GM19468 (cell line): ENCODE measurements around the gene FUT3.

Source experiments
- ATAC-seq: cut with Tn5 transposase; IDR thresholded peaks from one replicate; pipeline ENCODE4 v1.9.1; 2021; ENCODE audit warnings: mild to moderate bottlenecking, moderate library complexity, moderate number of reproducible peaks; ENCODE audit not compliant: unreplicated experiment; ENCODE audit errors: extremely low read depth

The FUT3 gene

DNA sequence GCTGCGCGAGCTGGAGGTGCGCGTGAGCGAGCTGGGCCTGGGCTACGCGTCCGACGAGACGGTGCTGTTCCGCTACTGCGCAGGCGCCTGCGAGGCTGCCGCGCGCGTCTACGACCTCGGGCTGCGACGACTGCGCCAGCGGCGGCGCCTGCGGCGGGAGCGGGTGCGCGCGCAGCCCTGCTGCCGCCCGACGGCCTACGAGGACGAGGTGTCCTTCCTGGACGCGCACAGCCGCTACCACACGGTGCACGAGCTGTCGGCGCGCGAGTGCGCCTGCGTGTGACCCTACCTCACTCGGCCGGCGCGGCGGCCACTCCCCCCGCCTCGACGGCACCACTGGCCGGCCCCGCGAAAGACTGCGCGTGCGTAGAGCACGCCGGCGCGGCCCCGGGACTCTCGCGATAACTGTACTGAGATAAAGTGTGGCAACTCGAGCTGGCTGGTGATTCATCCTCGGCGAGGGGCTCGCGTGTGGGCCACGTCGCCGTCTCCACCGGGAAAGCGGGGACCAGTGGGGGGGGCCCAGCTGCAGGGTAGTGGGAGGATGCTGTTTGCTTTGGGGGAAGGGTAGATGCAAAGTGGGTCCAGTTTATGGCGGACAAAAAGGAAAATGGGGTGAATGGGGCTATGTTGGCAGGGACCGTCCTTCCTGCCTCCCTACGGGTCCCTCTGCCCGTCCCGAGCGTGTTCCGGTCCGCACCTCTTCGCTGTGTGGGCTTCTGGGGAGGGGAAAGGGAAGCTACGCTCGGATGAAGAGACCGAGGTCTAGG lies 23.2 kb downstream of the FUT3 start:
- ATAC-seq = peak; percentile 57

- ATAC-seq = no peak
These were observed 23.8 kb downstream of the FUT3 start for GRCh38 chr19:5827342-5827890.

DNA sequence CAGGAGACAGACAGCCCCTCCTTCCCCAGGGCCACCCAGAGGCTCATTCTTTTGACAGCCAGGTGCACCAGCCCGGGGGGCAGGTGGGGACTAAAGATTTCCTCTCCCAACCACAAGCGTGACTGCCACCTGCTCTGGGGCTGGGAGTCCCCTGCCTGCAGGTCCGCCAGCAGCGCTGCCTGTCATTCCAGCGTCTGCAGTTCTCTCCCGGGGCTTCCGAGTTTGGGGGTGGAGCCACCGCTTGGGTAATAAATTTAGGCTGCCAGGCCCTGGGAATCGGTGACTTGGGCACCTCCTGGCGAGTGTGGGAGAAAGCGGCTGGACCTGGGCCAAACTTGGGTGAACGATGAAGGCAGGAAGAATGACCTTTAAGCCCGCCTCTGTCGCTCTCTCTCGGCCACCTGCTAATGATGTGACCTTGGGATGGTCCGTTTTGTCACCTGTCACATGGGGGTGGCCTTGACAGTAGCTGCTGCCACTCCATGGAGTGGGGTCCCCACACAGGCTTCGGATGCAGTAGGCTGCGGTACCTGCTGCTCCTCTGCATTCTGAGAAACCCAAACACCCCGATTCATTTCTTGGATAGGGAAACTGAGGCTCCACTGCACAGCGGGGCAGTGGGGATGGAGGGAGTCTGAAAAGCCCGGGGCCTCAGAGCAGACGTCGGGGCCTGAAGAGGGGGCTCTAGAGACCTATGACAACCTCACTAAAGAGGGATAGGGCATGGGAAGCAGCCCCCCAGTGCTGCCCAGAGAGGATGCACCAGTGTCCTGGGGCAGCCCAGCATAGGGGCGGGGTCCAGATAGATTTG lies 24.5 kb downstream of the FUT3 start:
- no peak for ATAC-seq

GRCh38 chr19:5825178-5825577 lies 26.1 kb downstream of the FUT3 start:
- ATAC-seq = no peak

DNA sequence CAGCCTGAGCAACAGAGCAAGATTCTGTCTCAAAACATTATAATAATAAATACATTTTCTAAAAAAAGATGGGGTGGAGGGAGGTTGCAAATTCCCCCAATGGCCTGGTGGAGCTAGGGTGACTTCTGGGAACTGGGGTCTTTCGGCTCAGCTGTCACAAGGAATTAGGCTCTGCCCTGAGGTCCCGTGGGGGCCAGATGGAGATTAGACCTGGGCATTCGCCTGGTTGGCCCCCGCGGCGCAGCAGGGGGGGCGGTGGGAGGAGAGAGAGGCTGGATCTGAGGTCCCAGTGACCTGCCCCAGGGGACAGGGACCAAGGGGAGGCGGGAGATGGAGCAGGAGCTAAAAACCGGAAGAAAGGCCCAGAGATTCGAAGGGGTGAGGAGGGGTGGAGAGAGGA lies 26.5 kb downstream of the FUT3 start:
- no peak for ATAC-seq

- ATAC-seq = no peak
These were observed 27.5 kb downstream of the FUT3 start for GRCh38 chr19:5823579-5824281.

DNA sequence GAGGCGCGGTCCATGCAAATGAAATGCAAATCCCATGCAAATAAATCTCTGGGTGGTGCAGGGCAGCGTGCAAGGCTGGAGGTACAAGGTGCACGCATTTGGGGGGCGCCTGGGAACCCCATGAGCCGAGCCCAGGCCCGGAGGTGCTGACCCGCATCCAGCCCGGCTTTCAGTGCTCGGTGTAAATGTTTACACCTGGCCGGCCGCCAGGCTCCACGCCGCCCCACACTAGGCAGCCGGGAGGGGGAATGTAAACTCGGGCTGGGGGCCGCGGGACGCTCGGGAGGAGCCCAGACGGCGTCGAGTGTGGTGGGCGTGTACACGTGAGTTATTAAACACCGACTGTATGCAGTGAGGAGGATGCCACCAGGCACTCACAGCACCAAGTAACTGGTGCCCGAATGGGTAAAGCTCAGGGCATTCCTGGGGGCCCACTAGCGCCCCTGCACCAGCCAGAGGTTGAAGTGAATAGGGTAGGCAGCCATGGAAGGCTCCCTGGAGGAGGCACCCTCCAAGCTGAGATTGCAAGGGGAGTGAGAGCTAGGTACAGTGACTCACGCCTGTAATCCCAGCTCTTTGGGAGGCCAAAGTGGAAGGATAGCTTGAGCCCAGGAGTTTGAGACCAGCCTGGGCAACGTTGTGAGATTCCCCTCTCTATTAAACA lies 28.9 kb downstream of the FUT3 start:
- ATAC-seq = no peak

- no peak for ATAC-seq
These were observed 29.6 kb downstream of the FUT3 start for GRCh38 chr19:5821521-5822180.

DNA sequence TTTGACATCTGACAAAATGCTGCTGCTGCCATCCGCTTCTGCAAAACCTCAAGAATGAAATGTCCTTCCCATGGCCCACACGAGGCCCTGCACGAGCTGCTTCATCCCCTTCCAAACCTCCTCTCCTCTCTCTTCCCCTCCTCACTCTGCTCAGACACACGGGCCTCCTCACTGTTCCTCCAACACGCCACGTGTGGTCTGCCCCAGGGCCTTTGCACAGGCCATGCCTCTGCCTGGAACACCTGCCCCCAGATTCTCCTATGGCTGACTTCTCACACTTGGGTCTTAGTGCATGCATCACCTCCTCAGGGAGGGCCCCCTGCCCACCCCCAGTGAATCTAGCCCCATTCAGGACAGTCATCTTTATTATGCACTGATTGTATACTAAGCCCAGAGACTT lies 30.5 kb downstream of the FUT3 start:
- no peak for ATAC-seq

- ATAC-seq = no peak
These were observed 32.7 kb downstream of the FUT3 start for GRCh38 chr19:5818594-5818993.

DNA sequence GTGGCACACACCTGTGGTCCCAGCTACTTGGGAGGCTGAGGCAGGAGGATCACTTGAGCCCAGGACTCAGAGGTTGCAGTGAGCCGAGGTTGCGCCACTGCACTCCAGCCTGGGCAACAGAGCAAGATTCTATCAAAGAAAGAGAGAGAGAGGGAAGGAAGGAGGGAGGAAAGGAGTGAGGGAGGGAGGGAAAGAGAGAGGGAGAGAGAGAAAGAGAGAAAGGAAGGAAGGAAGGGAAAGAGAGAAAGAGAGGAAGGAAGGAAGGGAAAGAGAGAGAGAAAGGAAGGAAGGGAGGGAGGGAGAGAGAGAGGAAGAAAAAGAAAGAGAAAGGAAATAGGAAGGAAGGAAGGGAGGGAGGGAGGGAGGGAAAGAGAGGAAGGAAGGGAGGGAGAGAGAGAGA lies 34.0 kb downstream of the FUT3 start:
- no peak for ATAC-seq

- ATAC-seq = no peak
These were observed 36.4 kb downstream of the FUT3 start for GRCh38 chr19:5814852-5815246.

- ATAC-seq = no peak
These were observed 37.0 kb downstream of the FUT3 start for GRCh38 chr19:5814123-5814851.

DNA sequence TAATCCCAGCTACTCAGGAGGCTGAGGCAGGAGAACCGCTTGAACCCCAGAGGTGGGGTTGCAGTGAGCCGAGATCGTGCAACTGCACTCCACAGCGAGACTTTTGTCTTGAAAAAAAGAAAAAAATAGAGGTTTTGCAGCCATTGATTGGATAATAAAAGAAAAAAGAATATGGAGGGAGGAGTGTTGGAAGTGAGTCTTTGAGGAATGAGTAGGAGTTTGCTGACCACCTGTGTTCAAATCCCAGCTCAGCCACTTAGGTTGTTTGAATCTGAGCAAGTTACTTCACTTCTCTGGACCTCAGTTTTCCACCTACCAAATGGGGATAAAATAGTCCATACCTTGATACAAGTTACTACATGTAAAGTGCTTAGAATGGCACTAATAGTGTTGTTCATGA lies 40.1 kb downstream of the FUT3 start:
- no peak for ATAC-seq

DNA sequence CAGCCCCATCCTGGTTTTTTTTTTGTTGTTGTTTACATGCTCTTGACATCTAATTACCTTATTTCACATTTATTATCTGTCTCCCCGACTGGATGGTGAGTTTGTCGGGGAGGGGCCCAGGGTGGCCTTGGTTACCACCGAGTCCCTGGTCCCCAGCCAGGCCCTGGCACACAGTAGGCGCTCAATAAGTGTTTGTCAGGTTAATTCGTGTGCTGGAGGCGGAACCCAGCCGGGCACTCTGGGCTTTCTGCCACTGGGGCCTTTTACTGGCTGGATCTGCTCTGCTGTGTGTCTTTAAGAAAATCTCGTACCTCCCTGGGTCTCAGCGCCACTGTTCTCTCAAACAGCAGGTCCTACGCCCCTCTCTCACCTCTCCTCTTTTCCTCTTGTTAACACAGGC lies 41.8 kb downstream of the FUT3 start:
- no peak for ATAC-seq

DNA sequence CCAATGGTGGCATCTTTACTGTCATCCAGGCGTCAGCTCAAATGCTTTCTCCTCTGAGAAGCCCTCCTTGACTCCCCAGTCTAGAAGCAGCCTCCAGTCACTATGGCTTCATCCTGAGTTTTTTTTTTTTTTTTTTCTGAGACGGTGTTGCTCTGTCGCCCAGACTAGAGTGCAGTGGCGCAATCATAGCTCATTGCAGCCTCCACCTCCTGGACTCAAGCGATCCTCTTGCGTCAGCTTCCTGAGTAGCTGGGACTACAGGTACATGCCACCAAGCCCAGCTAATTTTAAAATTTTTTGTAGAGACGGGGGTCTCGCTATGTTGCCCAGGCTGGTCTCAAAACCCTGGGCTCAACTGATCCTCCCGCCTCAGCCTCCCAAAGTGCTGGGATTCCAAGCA lies 42.2 kb downstream of the FUT3 start:
- ATAC-seq = no peak

GRCh38 chr19:5808120-5808816 lies 43.0 kb downstream of the FUT3 start:
- no peak for ATAC-seq

DNA sequence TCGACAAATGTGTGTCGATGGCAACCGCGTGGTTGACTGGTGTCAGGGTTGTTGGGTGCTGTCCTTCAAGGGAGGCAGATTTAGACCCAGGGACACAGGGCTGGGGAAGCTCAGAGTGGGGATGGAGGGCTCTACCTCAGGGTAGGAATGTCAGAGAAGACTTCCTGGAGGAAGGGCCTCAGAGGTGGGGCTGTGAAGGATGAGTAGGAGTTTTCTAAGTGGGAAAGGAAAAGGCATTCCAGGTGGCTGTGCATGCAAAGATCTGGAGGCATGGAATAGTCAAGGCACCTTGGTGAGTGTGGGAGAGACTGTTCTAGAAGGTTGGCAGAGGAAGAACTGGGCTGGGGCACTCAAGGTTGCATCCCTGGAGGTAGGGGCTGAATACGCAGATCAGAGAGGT lies 44.3 kb downstream of the FUT3 start:
- no peak for ATAC-seq

GRCh38 chr19:5806133-5806489 lies 45.1 kb downstream of the FUT3 start:
- ATAC-seq = no peak
